T-cell (primary cell): ENCODE results near the gene SH3BP5L. TPM values are rescaled to one million over a fixed set of nuclear protein-coding genes. Genes with fewer than 3 reads are reported as not detected.

Experiments used
- ATAC-seq, 4 experiments: fragments of 200-7000 bp in 3 of 4; fragments of 150-1000 bp in 1 of 4; cut with Tn5 transposase; replicated peaks in 1 of 4; 1 replicate in 3 of 4; 2 replicates in 1 of 4; pipeline ENCODE4 v1.10.0; 2021; ENCODE audit warnings: moderate library complexity in 3 of 4, mild to moderate bottlenecking in 2 of 4, moderate number of reproducible peaks in 1 of 4
- CTCF ChIA-PET, 2 donors: fragments of 300-600 bp; sonication (Branson Sonifier 250); formaldehyde crosslinking; loops; one replicate each; lab custom pipeline; 2022; ENCODE audit warnings: antibody characterized with exemption in 2 of 2; lab: Charles Lee
- POLR2A ChIA-PET, 2 donors: fragments of 300-600 bp; sonication (Branson Sonifier 250); formaldehyde crosslinking; loops; one replicate each; lab custom pipeline; 2022; ENCODE audit warnings: antibody characterized with exemption in 2 of 2; lab: Charles Lee
- DNase-seq, 35 experiments: peaks; one replicate each; pipeline versions ENCODE4 v3.0.0 to v3.0.0-alpha.2; 2013 to 2023
- H3K27ac ChIP-seq: one replicate; pipeline ENCODE4 v1.5.1; 2013; ENCODE audit warnings: low read length
- H3K27me3 ChIP-seq, 2 experiments: replicated peaks in 1 of 2; 1 replicate in 1 of 2; 2 replicates in 1 of 2; pipeline versions ENCODE4 v1.6.1 to v1.7.0; 2013; ENCODE audit warnings: low read length in 1 of 2, mixed read lengths in 1 of 2; ENCODE audit not compliant: control insufficient read depth in 2 of 2, insufficient read depth in 2 of 2; ENCODE audit errors: extremely low read depth in 1 of 2
- H3K36me3 ChIP-seq, 2 donors: 1 replicate in 1 of 2; 2 replicates in 1 of 2; pipeline versions ENCODE4 v1.6.1 to v1.7.0; 2013; ENCODE audit warnings: low read length in 1 of 2; ENCODE audit not compliant: control insufficient read depth in 2 of 2, insufficient read depth in 1 of 2; ENCODE audit errors: extremely low read depth in 1 of 2
- H3K4me1 ChIP-seq, 2 experiments: 1 replicate in 1 of 2; 2 replicates in 1 of 2; pipeline versions ENCODE4 v1.6.1 to v1.7.0; 2013; ENCODE audit warnings: low read length in 2 of 2, mixed read lengths in 1 of 2; ENCODE audit not compliant: insufficient read depth in 2 of 2, control insufficient read depth in 1 of 2; ENCODE audit errors: extremely low read depth in 1 of 2
- H3K4me3 ChIP-seq, 2 donors: 1 replicate in 1 of 2; 2 replicates in 1 of 2; pipeline versions ENCODE4 v1.5.1 to v1.7.0; 2013; ENCODE audit warnings: mild to moderate bottlenecking in 2 of 2, low read length in 1 of 2, moderate library complexity in 1 of 2; ENCODE audit not compliant: control insufficient read depth in 1 of 2; ENCODE audit errors: extremely low read depth in 1 of 2
- H3K9me3 ChIP-seq: 2 replicates; pipeline ENCODE4 v1.7.0; 2013
- H3K27ac Mint-ChIP-seq, 2 donors: one replicate each; pipeline ENCODE4 v1.8.0; 2020 to 2021; ENCODE audit warnings: mild to moderate bottlenecking in 2 of 2, mixed read lengths in 2 of 2
- H3K27me3 Mint-ChIP-seq, 2 donors: one replicate each; pipeline ENCODE4 v1.8.0; 2021 to 2022; ENCODE audit warnings: mixed read lengths in 2 of 2
- H3K36me3 Mint-ChIP-seq: one replicate; pipeline ENCODE4 v1.8.0; 2021; ENCODE audit warnings: mixed read lengths
- H3K4me1 Mint-ChIP-seq, 3 donors: one replicate each; pipeline ENCODE4 v1.8.0; 2020 to 2022; ENCODE audit warnings: mixed read lengths in 3 of 3, mild to moderate bottlenecking in 1 of 3
- H3K4me3 Mint-ChIP-seq, 3 donors: one replicate each; pipeline ENCODE4 v1.8.0; 2020 to 2022; ENCODE audit warnings: mild to moderate bottlenecking in 3 of 3, mixed read lengths in 3 of 3, moderate library complexity in 3 of 3
- H3K9me3 Mint-ChIP-seq, 3 donors: one replicate each; pipeline ENCODE4 v1.8.0; 2020 to 2022; ENCODE audit warnings: mixed read lengths in 3 of 3
- WGBS: methylation state at CpG from one replicate; pipeline ENCODE4 v1.1.5; 2013; ENCODE audit warnings: missing lambda C conversion rate; ENCODE audit not compliant: insufficient coverage; 5-methylcytosine and 5-hydroxymethylcytosine counted together
- total RNA-seq, 35 experiments: library from RNA in 6 of 35; stranded (reverse) in 6 of 35; fragments of 120-200 nt in 1 of 35; gene quantifications; one replicate each; pipeline versions ENCODE4 v1.2.1 to v1.2.4 and lab custom pipeline; 2013 to 2026

The SH3BP5L gene
- total RNA-seq, 5 donors from 2014 or later (not counting 1 experiment from before 2014, with no cell fraction given): 16.8 to 41.4 (median 36.3) TPM

GRCh38 chr1:248810727-248811513 lies 14.8 kb downstream of the SH3BP5L start:
- H3K27ac Mint-ChIP-seq: no peak overlapping the region
- H3K9me3 Mint-ChIP-seq: no peaks in the 10 kb centered on the region
- Histone ChIP-seq H3K27me3 (no peaks in the 10 kb centered on the region), H3K4me1 (peaks cover 4 to 10% of the 10 kb centered on the region in 2 experiments), H3K4me3 (no peak overlapping the region), H3K36me3 (peaks cover 18 to 53% of the 10 kb centered on the region in 2 donors), H3K27ac (no peak overlapping the region), H3K9me3 (no peaks in the 10 kb centered on the region)
- DNase-seq: no peak
- peaks cover 37% of the 10 kb centered on the region for H3K36me3 Mint-ChIP-seq
- peaks cover 6 to 16% (median 14%) of the 10 kb centered on the region in 3 donors for H3K4me1 Mint-ChIP-seq
- no peak for ATAC-seq
- no peak overlapping the region for H3K4me3 Mint-ChIP-seq
- ChIA-PET CTCF (no interaction called here), POLR2A (no interaction called here)
- no peaks in the 10 kb centered on the region for H3K27me3 Mint-ChIP-seq
- whole genome bisulfite sequencing: 96% methylated on average over 4 of the region's 12 CpGs

GRCh38 chr1:248810000-248810726 lies 15.6 kb downstream of the SH3BP5L start:
- CTCF ChIA-PET: no interaction called here
- no peaks in the 10 kb centered on the region for H3K27me3 Mint-ChIP-seq

GRCh38 chr1:248808876-248809275 lies 16.8 kb downstream of the SH3BP5L start:
- Histone ChIP-seq H3K27ac (no peak overlapping the region), H3K27me3 (peaks cover 0 to 6% of the 10 kb centered on the region in 2 experiments), H3K9me3 (no peaks in the 10 kb centered on the region), H3K4me1 (peaks cover 0 to 9% of the 10 kb centered on the region in 2 experiments), H3K36me3 (peaks cover 12 to 32% of the 10 kb centered on the region in 2 donors), H3K4me3 (no peak overlapping the region)
- Mint-ChIP-seq H3K27ac (peak overlapping the region in 1 of 2 donors; percentile 49), H3K4me3 (no peak overlapping the region), H3K27me3 (no peaks in the 10 kb centered on the region), H3K9me3 (no peaks in the 10 kb centered on the region), H3K4me1 (peaks cover 10 to 23% (median 21%) of the 10 kb centered on the region in 3 donors), H3K36me3 (peaks cover 24% of the 10 kb centered on the region)
- ATAC-seq (no peak), DNase-seq (no peak)
- ChIA-PET POLR2A (no interaction called here), CTCF (no interaction called here)
- 100% methylated on average over 2 of the region's 9 CpGs for WGBS

More at GRCh38 chr1:248810000-248810726, 15.6 kb downstream of the SH3BP5L start:
- Histone ChIP-seq H3K36me3 (peaks cover 18 to 45% of the 10 kb centered on the region in 2 donors), H3K4me1 (peaks cover 0 to 5% of the 10 kb centered on the region in 2 experiments), H3K9me3 (no peaks in the 10 kb centered on the region), H3K4me3 (no peak overlapping the region), H3K27me3 (no peaks in the 10 kb centered on the region), H3K27ac (no peak overlapping the region)
- H3K4me1 Mint-ChIP-seq: peaks cover 2 to 14% (median 13%) of the 10 kb centered on the region in 3 donors
- H3K4me3 Mint-ChIP-seq: no peak overlapping the region
- H3K27ac Mint-ChIP-seq: peak overlapping the region; percentile 29 to 36
- DNase-seq: no peak
- no peak for ATAC-seq
- peaks cover 31% of the 10 kb centered on the region for H3K36me3 Mint-ChIP-seq
- POLR2A ChIA-PET: no interaction called here
- no peaks in the 10 kb centered on the region for H3K9me3 Mint-ChIP-seq
- 89% methylated on average over 6 of the region's 10 CpGs for WGBS

- ChIA-PET POLR2A (no interaction called here), CTCF (interaction anchor here (1.5 to 2.0 kb wide), 3 partner anchors 10 to 183 kb away, joined by 3 to 5 read pairs (median 5); no protein-coding TSS in a partner anchor)
- peaks cover 0 to 17% of the 10 kb centered on the region in 2 donors for H3K36me3 ChIP-seq
- DNase-seq (peak in 31 of 35 experiments; percentile 21 to 70 (median 42)), ATAC-seq (peak; percentile 69 to 90 (median 78))
- WGBS: 64% methylated on average over 12 of the region's 15 CpGs
- no peaks in the 10 kb centered on the region for H3K9me3 ChIP-seq
- H3K4me1 ChIP-seq: peaks cover 0 to 9% of the 10 kb centered on the region in 2 experiments
- no peak overlapping the region for H3K4me3 Mint-ChIP-seq
- no peaks in the 10 kb centered on the region for H3K9me3 Mint-ChIP-seq
- peaks cover 0 to 10% of the 10 kb centered on the region in 2 experiments for H3K27me3 ChIP-seq
- no peak overlapping the region for H3K27ac Mint-ChIP-seq
- peaks cover 10 to 23% (median 21%) of the 10 kb centered on the region in 3 donors for H3K4me1 Mint-ChIP-seq
- peaks cover 0 to 3% of the 10 kb centered on the region in 2 donors for H3K27me3 Mint-ChIP-seq
- H3K36me3 Mint-ChIP-seq: peaks cover 7% of the 10 kb centered on the region
- H3K27ac ChIP-seq: no peak overlapping the region
- no peak overlapping the region for H3K4me3 ChIP-seq
Measured at GRCh38 chr1:248807067-248807737, 18.5 kb downstream of the SH3BP5L start.

GRCh38 chr1:248805876-248806275 lies 19.8 kb downstream of the SH3BP5L start:
- WGBS: 90% methylated on average over 1 of the region's 1 CpG
- no peak for DNase-seq
- H3K4me1 ChIP-seq: peaks cover 0 to 9% of the 10 kb centered on the region in 2 experiments
- Mint-ChIP-seq H3K36me3 (no peaks in the 10 kb centered on the region), H3K4me3 (no peak overlapping the region), H3K9me3 (no peaks in the 10 kb centered on the region), H3K4me1 (peaks cover 10 to 23% (median 21%) of the 10 kb centered on the region in 3 donors), H3K27me3 (peaks cover 0 to 13% of the 10 kb centered on the region in 2 donors), H3K27ac (no peak overlapping the region)
- no peaks in the 10 kb centered on the region for H3K9me3 ChIP-seq
- POLR2A ChIA-PET: no interaction called here
- no peak overlapping the region for H3K4me3 ChIP-seq
- CTCF ChIA-PET: interaction anchor here (1.0 to 2.0 kb wide), 6 partner anchors 9 to 562 kb away, joined by 3 to 7 read pairs (median 4); partner anchors contain the start of gene ZNF672 (in 1 of the 2)
- H3K27ac ChIP-seq: no peak overlapping the region
- no peak for ATAC-seq
- H3K36me3 ChIP-seq: peaks cover 0 to 4% of the 10 kb centered on the region in 2 donors
- H3K27me3 ChIP-seq: peaks cover 0 to 15% of the 10 kb centered on the region in 2 experiments
